DOHH2 (cell line): Measurements from ENCODE around the gene CDK5RAP3.

Experiments used
- H3F3A ChIP-seq: fragments of 200-600 bp; sonication (generic), shearing (Covaris generic); 2 replicates; pipeline ENCODE4 v1.6.0; 2016; ENCODE audit warnings: antibody characterized with exemption, mild to moderate bottlenecking; ENCODE audit not compliant: control insufficient read depth, insufficient read depth
- H3K27ac ChIP-seq: fragments of 200-600 bp; sonication (generic); 2 replicates; pipeline ENCODE4 v1.5.1; 2014; ENCODE audit warnings: low read depth, mild to moderate bottlenecking, low read length, moderate library complexity
- H3K27me3 ChIP-seq: fragments of 200-600 bp; sonication (generic); 2 replicates; pipeline ENCODE4 v1.6.1; 2014; ENCODE audit warnings: mild to moderate bottlenecking, low read length, mixed read lengths; ENCODE audit not compliant: control insufficient read depth
- H3K36me3 ChIP-seq: fragments of 200-600 bp; sonication (generic); 2 replicates; pipeline ENCODE4 v1.6.1; 2014; ENCODE audit warnings: mild to moderate bottlenecking, low read length, moderate library complexity, mixed read lengths; ENCODE audit not compliant: control insufficient read depth
- H3K4me1 ChIP-seq: fragments of 200-600 bp; sonication (generic); 2 replicates; pipeline ENCODE4 v1.6.1; 2014; ENCODE audit warnings: mild to moderate bottlenecking, low read length, mixed read lengths; ENCODE audit not compliant: control insufficient read depth
- H3K4me2 ChIP-seq: fragments of 200-600 bp; sonication (generic); 2 replicates; pipeline ENCODE4 v1.6.0; 2014; ENCODE audit warnings: mild to moderate bottlenecking, low read length, moderate library complexity
- H3K4me3 ChIP-seq: fragments of 200-600 bp; sonication (generic); 2 replicates; pipeline ENCODE4 v1.5.1; 2014; ENCODE audit warnings: mild to moderate bottlenecking, low read length, mixed read lengths
- H3K79me2 ChIP-seq: fragments of 200-600 bp; sonication (generic); 2 replicates; pipeline ENCODE4 v1.6.1; 2014; ENCODE audit warnings: mild to moderate bottlenecking, low read length, mixed read lengths; ENCODE audit not compliant: control insufficient read depth
- H3K9me2 ChIP-seq: fragments of 200-600 bp; sonication (generic); replicated peaks from 2 replicates; pipeline ENCODE4 v1.6.1; 2014; ENCODE audit warnings: mild to moderate bottlenecking, low read length, mixed read lengths; ENCODE audit not compliant: control insufficient read depth
- H3K9me3 ChIP-seq: fragments of 200-600 bp; sonication (generic); 2 replicates; pipeline ENCODE4 v1.6.1; 2014; ENCODE audit warnings: antibody characterized with exemption, low read length, mixed read lengths; ENCODE audit not compliant: control insufficient read depth, insufficient read depth
- H4K20me1 ChIP-seq: fragments of 200-600 bp; sonication (generic); 2 replicates; pipeline ENCODE4 v1.6.0; 2014; ENCODE audit warnings: low read depth, mild to moderate bottlenecking, antibody characterized with exemption, low read length, moderate library complexity; ENCODE audit not compliant: control insufficient read depth, insufficient read depth
- CTCF ChIP-seq: fragments of 200-600 bp; sonication (generic); IDR thresholded peaks from one replicate; pipeline ENCODE4 v1.5.1; 2014; ENCODE audit warnings: antibody characterized with exemption, mild to moderate bottlenecking, low read depth, low read length; ENCODE audit not compliant: poor library complexity, severe bottlenecking
- EZH2phosphoT487 ChIP-seq: fragments of 200-600 bp; sonication (generic); IDR thresholded peaks from 2 replicates; pipeline ENCODE4 v1.6.1; 2017; ENCODE audit warnings: borderline replicate concordance, mild to moderate bottlenecking, antibody characterized with exemption, low read length, moderate library complexity, mixed read lengths

Gene CDK5RAP3

GRCh38 chr17:47993964-47994363, 23.1 kb downstream of the CDK5RAP3 start:
- Histone ChIP-seq H3F3A (no peaks in the 10 kb centered on the region), H3K79me2 (no peaks in the 10 kb centered on the region), H3K4me3 (no peak overlapping the region), H3K9me3 (no peaks in the 10 kb centered on the region), H3K4me1 (no peaks in the 10 kb centered on the region), H3K27ac (no peak overlapping the region), H3K27me3 (peaks cover 15% of the 10 kb centered on the region), H4K20me1 (no peaks in the 10 kb centered on the region), H3K36me3 (no peaks in the 10 kb centered on the region), H3K4me2 (no peak overlapping the region), H3K9me2 (no peaks in the 10 kb centered on the region)
- no peak for TF ChIP-seq CTCF
- no peak for TF ChIP-seq EZH2phosphoT487

GRCh38 chr17:47994724-47995123, 23.8 kb downstream of the CDK5RAP3 start:
- no peaks in the 10 kb centered on the region for H3K4me1 ChIP-seq

GRCh38 chr17:47995241-47995935, 24.5 kb downstream of the CDK5RAP3 start:
- H3K36me3 ChIP-seq: no peaks in the 10 kb centered on the region
- no peaks in the 10 kb centered on the region for H3K79me2 ChIP-seq
- no peaks in the 10 kb centered on the region for H3F3A ChIP-seq
- no peaks in the 10 kb centered on the region for H3K9me2 ChIP-seq
- H4K20me1 ChIP-seq: no peaks in the 10 kb centered on the region
- H3K27ac ChIP-seq: no peak overlapping the region
- no peaks in the 10 kb centered on the region for H3K4me1 ChIP-seq
- peaks cover 15% of the 10 kb centered on the region for H3K27me3 ChIP-seq
- H3K9me3 ChIP-seq: no peaks in the 10 kb centered on the region
- H3K4me2 ChIP-seq: no peak overlapping the region
- H3K4me3 ChIP-seq: no peak overlapping the region
- TF ChIP-seq EZH2phosphoT487 (no peak), CTCF (no peak)

More at GRCh38 chr17:47994724-47995123, 23.8 kb downstream of the CDK5RAP3 start:
- H3K36me3 ChIP-seq: no peaks in the 10 kb centered on the region
- H3K4me3 ChIP-seq: no peak overlapping the region
- H3K9me3 ChIP-seq: no peaks in the 10 kb centered on the region
- no peak overlapping the region for H3K27ac ChIP-seq
- TF ChIP-seq CTCF: no peak
- no peak for TF ChIP-seq EZH2phosphoT487
- peaks cover 15% of the 10 kb centered on the region for H3K27me3 ChIP-seq
- H4K20me1 ChIP-seq: no peaks in the 10 kb centered on the region
- H3K4me2 ChIP-seq: no peak overlapping the region
- no peaks in the 10 kb centered on the region for H3K9me2 ChIP-seq
- no peaks in the 10 kb centered on the region for H3F3A ChIP-seq
- H3K79me2 ChIP-seq: no peaks in the 10 kb centered on the region
